Choroid plexus epithelial cell (primary cell): ENCODE measurements around the gene LRP1B.
A peak's percentile ranks its signal among the peaks of the same experiment; 100 is the strongest.

Source experiments
- DNase-seq: peaks from one replicate; pipeline ENCODE4 v3.0.0-alpha.2; 2010; ENCODE audit warnings: low read depth
- H3K4me3 ChIP-seq: 2 replicates; pipeline ENCODE4 v1.5.1; 2011; ENCODE audit warnings: low read depth, mild to moderate bottlenecking, control low read depth, low read length, moderate library complexity
- TF ChIP-seq, protein P1 (sequence below): conservative IDR thresholded peaks from 2 replicates; pipeline ENCODE4 v1.5.1; 2011; ENCODE audit warnings: low read depth, mild to moderate bottlenecking, control low read depth, inconsistent platforms, low read length, moderate library complexity

The LRP1B gene

DNA sequence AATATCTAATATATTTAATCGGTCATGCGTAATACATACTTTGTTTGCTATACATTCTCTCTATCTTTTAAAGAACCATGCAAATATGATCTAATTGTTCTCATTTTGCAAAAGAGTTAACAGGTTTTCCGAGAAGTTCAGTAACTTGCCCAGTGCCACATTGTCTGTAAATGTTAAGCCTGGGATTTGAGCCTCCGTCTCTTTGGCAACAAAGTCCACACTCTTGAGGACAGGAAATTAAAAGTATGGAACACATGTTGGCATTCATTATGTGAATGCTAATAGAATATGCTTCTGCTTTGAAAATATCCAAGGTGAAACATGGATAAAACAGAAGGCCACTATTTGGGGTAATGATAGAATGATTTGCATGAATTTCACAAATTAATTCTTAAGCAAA lies 85.2 kb downstream of the LRP1B start:
- no peak for DNase-seq
- no peak overlapping the region for H3K4me3 ChIP-seq
- TF ChIP-seq, protein P1, sequence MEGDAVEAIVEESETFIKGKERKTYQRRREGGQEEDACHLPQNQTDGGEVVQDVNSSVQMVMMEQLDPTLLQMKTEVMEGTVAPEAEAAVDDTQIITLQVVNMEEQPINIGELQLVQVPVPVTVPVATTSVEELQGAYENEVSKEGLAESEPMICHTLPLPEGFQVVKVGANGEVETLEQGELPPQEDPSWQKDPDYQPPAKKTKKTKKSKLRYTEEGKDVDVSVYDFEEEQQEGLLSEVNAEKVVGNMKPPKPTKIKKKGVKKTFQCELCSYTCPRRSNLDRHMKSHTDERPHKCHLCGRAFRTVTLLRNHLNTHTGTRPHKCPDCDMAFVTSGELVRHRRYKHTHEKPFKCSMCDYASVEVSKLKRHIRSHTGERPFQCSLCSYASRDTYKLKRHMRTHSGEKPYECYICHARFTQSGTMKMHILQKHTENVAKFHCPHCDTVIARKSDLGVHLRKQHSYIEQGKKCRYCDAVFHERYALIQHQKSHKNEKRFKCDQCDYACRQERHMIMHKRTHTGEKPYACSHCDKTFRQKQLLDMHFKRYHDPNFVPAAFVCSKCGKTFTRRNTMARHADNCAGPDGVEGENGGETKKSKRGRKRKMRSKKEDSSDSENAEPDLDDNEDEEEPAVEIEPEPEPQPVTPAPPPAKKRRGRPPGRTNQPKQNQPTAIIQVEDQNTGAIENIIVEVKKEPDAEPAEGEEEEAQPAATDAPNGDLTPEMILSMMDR, result no peak

DNA sequence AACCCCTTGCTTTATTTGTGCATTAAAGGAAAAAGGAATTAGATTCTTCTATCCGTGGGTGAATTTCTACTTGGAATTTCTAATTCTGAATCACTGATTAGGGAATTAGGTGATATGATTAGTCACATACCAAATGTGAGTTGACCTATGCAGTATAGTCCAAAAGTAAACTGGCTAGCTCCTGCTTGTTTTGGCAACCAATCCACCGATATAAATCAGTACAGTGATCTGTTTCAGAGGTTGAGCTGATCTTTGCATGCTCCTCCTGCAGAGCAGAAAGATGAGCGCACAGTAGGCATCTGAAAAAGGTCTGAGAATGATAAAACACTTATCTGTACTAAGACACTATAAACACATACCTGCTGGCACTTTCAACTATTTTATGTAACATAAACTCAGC lies 86.6 kb downstream of the LRP1B start:
- no peak for DNase-seq
- TF ChIP-seq, protein P1, result no peak
- H3K4me3 ChIP-seq, result no peak overlapping the region

DNA sequence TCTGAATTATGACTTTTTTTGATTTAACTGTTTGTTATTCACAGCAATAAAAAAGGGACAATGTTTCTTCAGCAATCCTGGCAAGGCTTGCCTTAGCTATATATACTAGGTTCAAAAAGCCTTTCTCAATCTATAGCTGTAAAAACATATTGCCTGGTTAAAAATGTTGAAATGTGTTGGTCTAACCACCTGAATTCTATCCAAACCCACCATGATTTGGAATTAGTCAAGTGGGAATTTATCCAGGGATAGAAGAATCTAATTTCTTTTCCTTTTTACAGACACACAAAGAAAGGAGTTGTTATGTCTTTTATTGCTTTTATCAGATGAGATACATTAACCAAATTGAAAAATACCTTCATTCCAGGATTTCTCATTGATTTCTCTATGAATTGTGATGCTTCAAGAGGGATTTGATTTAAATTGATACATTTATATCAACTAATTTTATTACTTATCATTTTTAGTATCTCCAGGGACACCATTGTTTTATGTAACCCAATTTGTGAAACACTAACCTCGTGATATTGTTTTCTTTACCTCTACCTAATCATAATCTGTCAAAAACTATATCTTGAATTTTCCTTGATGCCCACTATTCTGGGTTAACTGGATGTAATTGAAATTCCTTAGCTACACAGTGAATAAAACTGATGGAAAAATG lies 88.1 kb downstream of the LRP1B start:
- TF ChIP-seq, protein P1, result no peak
- H3K4me3 ChIP-seq, result no peak overlapping the region
- no peak for DNase-seq

DNA sequence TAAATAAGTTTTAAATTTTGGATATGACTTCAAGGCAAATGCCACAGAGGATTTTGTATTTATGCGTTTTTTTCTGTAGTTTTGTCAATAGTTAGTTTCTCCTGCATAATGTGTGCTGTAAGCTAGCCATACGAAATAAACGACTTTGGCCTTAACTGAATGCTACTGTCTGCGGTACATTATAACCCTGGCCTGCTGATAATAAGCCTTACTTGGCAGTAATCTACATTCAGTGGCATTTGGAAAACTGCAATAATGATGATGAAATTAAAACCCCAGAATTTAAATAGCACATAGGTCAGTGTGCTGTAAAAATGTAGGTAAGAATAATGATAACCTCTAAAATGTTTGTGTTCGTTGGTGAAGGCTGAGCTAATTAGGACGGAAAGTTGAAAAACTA lies 88.8 kb downstream of the LRP1B start:
- TF ChIP-seq, protein P1, result no peak
- no peak overlapping the region for H3K4me3 ChIP-seq
- DNase-seq, result no peak

DNA sequence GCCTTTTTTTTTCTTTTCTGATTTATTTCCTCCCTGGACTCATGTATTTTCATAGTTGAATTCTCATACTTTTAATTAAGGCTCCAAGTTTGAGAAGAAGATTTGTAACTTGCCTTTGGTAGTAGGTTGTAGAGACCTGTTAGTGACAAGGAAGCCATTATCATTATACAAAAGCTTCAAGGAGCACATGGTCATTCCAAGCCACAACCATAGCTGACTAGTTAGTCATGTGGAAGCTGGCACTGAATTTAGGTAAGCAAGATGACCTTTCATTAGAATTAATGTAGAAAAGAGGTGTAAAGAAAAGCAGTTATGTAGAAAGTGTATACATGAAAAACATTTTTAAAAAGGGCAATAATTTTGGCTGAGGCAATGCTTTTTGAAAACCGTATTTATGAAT lies 89.7 kb downstream of the LRP1B start:
- TF ChIP-seq, protein P1, result no peak
- no peak overlapping the region for H3K4me3 ChIP-seq
- DNase-seq, result peak; percentile 15

DNA sequence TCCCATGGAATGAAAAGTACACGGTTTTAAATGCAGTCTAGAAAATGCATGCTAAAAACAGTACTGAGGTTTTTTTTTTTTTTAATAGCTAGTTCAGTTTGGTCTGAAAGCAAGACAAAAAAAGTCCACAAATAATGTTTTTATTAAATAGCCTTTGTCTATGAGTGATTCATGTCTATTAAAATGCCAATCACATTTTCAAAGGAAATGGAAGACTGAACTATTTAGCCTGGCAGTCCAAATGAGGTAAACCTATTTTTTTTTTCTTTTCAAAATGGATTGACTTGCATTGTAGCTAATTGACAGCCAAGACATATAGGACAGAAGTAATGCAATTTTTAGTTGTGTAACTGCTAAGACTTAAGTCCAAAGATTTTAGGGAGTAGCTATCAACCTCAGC lies 90.3 kb downstream of the LRP1B start:
- no peak for DNase-seq
- TF ChIP-seq, protein P1, result no peak
- no peak overlapping the region for H3K4me3 ChIP-seq

DNA sequence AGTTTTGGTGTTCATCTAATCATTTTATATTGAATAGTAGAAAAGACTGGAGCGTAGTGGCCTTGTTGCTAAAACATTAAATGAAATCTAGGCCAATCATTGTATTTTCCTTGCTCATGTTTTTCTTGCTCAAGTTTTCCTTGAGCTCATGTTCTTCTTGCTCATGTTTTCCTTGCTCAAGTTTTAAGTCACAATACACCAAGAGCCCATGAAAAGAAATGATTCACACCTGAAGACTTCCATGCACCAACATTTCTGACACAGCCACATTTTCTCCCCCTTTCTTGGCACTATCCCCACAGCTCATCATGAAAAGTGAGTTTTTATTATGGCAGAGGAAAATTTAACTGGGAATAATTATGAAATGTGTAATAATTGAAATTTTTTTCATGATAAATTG lies 92.0 kb downstream of the LRP1B start:
- TF ChIP-seq, protein P1, result no peak
- no peak for DNase-seq
- no peak overlapping the region for H3K4me3 ChIP-seq
